Superior temporal gyrus (tissue), 1 donor: ENCODE measurements around the gene TRIP13.
A peak's percentile ranks its signal among the peaks of the same experiment; 100 is the strongest.
"Not testable (repeated sequence)": the region's sequence is repeated elsewhere in the genome, so short reads cannot be mapped to it uniquely, and the experiment has no call there.

ENCODE experiments used
- DNase-seq: peaks from one replicate; pipeline ENCODE4 v3.0.0-alpha.2; 2016; ENCODE audit errors: extremely low spot score

Gene TRIP13

GRCh38 chr5:918717-919116 lies 26.0 kb downstream of the TRIP13 start:
- not testable (repeated sequence) for DNase-seq

DNA sequence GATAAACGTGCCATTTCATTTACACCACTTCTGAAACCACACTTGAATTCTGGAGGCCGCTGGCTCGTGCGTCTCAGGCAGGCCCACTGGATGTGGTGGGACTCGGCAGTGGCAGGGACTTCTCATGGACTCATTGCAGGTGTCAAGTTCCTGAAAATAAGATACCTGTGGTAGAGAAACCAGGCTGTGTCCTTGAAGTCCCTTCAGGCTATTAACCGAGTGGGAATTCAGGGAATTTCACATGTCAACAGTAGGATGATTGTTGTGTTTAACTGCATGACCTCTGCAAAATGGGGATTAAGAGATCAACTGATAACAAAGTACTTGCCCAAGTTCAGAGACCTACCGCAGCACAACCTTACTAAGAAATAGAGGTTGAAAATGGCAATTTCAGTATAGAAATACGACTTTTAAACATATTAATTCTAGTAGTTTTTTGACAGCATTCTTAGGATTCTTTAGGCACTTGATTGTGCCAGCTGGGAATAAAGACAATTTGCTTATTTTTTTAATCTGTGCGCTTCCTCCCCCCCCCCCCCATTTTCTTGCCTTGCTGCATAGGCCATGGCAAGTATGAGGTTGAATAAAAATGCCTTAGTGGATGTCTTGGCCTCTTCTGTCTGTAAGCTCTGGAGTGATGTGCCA lies 26.8 kb downstream of the TRIP13 start:
- DNase-seq, result no peak

DNA sequence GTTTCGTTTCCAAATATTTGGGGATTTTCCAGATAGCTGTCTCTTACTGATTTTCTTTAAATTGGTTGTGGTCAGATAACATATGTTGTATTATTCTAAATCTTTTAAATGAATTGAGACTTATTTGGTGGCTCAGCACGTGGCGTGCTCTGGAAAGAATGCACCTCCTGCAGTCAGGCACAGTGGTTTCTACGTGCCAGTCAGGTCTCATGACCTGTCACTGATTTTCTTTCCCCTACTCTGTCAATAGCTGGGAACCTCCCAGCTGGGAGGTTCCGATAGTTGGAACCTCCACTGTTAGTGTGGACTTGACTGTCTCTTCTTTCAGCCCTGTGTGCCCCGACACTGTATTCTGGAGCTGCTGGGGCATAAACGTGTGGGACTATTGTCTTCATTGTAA lies 27.6 kb downstream of the TRIP13 start:
- no peak for DNase-seq

GRCh38 chr5:921456-922435 lies 29.1 kb downstream of the TRIP13 start:
- no peak for DNase-seq

GRCh38 chr5:922436-923280 lies 30.0 kb downstream of the TRIP13 start:
- no peak for DNase-seq

DNA sequence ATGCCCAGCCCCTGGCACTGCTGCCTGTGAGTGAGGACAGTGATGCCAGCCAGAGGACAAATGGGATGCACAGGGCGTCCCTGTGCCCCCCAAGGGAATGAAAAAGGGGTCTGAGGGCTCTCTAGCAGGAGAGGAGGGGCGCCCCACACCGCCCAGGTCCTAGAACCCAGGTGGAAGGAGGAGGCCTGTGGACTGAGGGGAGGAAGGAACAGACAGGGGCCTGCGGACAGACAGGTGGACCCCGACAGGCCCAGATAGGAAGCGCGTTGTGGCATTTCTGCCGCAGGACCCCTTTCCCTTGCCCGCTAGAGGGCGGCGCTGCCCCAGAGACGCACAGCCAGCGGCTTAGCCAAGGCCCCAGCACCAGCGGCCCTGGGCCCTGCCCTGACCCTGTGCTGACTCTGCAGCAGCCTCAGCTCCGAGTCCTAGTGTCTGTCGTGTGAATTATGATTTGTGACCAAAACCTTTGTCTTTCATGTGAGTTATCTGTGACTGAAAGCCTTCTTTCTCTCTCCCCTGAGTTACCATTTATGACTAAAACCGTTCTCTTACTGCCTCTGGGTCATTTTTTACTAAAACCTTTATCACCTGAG lies 30.7 kb downstream of the TRIP13 start:
- DNase-seq, result peak; percentile 64

DNA sequence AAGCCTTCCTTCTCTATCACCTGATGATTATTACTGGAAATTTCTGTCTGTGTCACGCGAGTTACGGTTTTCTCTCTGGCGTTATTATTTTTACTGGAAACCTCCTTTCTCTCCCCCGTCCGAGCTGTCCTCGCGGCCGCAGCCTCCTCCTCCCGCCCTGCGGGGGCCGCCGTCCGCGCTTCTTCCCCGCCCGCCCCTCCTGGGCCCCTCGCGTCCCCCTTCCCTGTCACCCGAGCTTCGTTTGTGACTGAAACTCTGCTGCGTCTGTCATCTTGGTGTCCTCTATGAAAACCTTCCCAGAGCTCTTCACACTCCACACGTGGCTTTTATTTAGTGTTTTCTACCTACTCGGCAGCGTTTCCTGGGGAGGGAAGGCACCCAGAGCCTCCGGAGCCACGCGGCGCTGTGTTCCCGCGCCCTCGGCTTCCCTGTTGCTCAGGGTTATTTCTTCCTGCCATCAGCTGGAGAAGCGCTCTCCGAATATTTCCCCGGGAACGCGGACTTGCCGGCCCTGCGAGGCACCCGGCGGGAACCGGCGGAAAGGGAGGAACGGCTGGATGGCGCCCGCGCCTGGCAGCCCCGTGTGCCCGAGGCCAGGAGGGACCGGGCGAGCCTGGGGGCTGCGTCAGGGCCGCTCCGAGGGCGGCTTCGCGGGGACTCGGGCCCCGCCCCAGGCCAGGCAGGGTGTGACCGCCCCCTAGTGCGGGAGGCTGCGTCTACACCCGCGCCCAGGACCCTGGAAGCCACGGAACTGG lies 33.9 kb downstream of the TRIP13 start:
- no peak for DNase-seq

- no peak for DNase-seq
Observed at GRCh38 chr5:927172-928015, 34.7 kb downstream of the TRIP13 start.

- DNase-seq, result not testable (repeated sequence)
Observed at GRCh38 chr5:929182-929581, 36.5 kb downstream of the TRIP13 start.

- no peak for DNase-seq
Observed at GRCh38 chr5:929596-929995, 36.9 kb downstream of the TRIP13 start.

DNA sequence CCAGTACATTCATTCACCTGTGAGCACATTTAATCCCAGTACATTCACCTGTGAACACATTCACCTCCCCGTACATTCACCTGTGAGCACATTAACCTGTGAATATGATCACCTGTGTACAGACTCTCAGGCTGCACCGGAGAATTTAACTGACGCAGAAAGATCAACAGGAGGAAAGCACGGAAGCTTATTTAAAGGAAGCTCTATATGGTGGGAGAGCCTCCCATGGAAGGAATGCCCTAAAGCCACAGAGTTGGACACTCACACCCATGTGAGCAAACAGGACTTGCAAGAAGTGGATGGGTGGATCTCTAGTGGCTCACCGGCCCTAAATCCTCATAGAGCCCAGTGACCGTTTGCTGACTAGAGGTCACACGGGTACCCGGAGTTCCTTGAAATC lies 38.2 kb downstream of the TRIP13 start:
- no peak for DNase-seq

- no peak for DNase-seq
Observed at GRCh38 chr5:931570-932145, 39.0 kb downstream of the TRIP13 start.

GRCh38 chr5:932151-932627 lies 39.5 kb downstream of the TRIP13 start:
- DNase-seq, result no peak

- DNase-seq, result no peak
Observed at GRCh38 chr5:932628-933250, 40.1 kb downstream of the TRIP13 start.

GRCh38 chr5:933251-933861 lies 40.7 kb downstream of the TRIP13 start:
- no peak for DNase-seq

DNA sequence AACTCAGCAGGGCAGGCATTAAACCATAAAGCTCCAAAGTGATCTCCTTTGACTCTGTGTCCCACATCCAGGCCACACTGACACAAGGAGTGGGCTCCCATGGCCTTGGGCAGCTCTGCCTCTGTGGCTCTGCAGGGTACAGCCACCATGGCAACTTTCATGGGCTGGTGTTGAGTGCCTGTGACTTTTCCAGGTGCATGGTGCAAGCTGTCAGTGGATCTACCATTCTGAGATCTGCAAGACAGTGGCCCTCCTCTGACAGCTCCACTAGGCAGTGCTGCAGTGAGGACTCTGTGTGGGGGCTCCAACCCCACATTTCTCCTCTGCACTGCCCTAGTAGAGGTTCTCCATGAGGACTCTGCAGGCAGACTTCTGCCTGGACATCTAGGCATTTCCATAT lies 41.3 kb downstream of the TRIP13 start:
- DNase-seq, result not testable (repeated sequence)

GRCh38 chr5:934381-934967 lies 41.8 kb downstream of the TRIP13 start:
- DNase-seq, result not testable (repeated sequence)

DNA sequence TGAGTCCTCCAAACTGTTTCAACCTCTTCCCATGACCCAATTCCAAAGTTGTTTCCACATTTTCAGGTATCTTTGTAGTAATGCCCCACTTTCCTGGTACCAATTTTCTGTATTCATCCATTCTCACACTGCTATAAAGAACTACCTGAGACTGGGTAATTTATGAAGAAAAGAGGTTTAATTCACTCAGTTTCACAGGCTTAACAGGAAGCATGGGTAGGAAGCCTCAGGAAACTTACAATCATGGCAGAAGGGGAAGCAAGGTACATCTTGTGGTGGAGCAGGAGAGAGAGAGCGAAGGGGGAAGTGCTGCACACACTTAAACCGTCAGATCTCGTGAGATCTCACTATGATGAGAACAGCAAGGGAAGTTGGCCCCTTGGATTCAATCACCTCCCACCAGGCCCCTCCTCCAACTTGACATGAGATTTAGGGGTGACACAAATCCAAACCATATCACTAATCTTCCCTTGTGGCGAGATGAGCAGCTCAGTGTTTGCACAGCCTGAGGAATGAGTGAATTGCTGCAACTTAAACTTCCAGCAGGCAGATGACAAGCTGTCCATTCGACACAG lies 42.9 kb downstream of the TRIP13 start:
- no peak for DNase-seq
